Cardiac muscle cell (in vitro differentiated cells and primary cell): ENCODE data around the gene MYMK. TPM values are rescaled to one million over a fixed set of nuclear protein-coding genes. Genes with fewer than 3 reads are reported as not detected.

Source experiments
- DNase-seq, 2 donors: peaks; one replicate each; pipeline versions ENCODE4 v3.0.0 to v3.0.0-alpha.2; 2010 to 2017; ENCODE audit warnings: low read depth in 1 of 2, low spot score in 1 of 2
- H3K27ac ChIP-seq: fragments of 200-600 bp; sonication (generic); 2 replicates; pipeline ENCODE4 v1.5.1; 2016
- H3K27me3 ChIP-seq: fragments of 200-600 bp; sonication (generic); 2 replicates; pipeline ENCODE4 v1.6.0; 2016; ENCODE audit warnings: control low read depth
- H3K36me3 ChIP-seq: fragments of 200-600 bp; sonication (generic); 2 replicates; pipeline ENCODE4 v1.5.1; 2016; ENCODE audit warnings: control low read depth
- H3K4me1 ChIP-seq: fragments of 200-600 bp; sonication (generic); 2 replicates; pipeline ENCODE4 v1.8.1; 2017; ENCODE audit warnings: low read depth, mild to moderate bottlenecking, mixed run types
- H3K4me3 ChIP-seq: fragments of 200-600 bp; sonication (generic); 2 replicates; pipeline ENCODE4 v1.5.1; 2016; ENCODE audit warnings: mild to moderate bottlenecking
- H3K9me3 ChIP-seq: fragments of 200-600 bp; sonication (generic); 2 replicates; pipeline ENCODE4 v1.5.1; 2017; ENCODE audit warnings: low read depth, mild to moderate bottlenecking, control low read depth
- polyA plus RNA-seq: library from polyadenylated mRNA; unstranded; fragments of >200 nt; fragmentation: Nextera tagmentation; extraction: Ambion mirVana; gene quantifications from 2 replicates; pipeline ENCODE4 v1.2.1, GENCODE V29; 2016
- total RNA-seq: library from RNA; depleted of rRNA; stranded (reverse); fragments of >200 nt; gene quantifications from 2 replicates; pipeline ENCODE4 v1.2.3, GENCODE V29; 2016
- TF ChIP-seq, protein P1 (sequence below): IDR thresholded peaks from 2 replicates; pipeline ENCODE4 v1.5.1; 2012; ENCODE audit warnings: low read depth, mild to moderate bottlenecking, low read length

The MYMK gene
- total and polyA plus RNA-seq, 2 experiments from 2014 or later = not detected

DNA sequence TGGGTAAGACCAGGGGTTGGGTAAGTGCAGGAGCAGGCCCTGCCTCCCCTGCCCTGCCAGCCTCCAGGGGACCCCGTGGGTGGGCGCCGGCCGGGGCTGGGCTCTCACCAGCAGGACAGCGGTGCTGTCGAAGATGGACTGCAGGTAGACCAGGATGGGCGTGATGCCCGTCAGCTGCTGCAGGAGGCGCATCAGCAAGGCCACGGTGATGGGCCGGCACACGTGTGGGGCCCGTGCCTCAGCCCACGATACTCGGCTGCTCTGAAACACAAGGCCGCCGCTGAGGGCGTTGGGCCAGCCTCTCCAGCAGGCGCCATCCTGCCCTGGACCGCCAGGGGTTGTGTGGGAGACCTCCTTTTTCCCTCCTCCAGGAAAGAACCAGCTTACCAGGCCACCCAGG is 49.9 kb downstream of the MYMK start:
- no peak overlapping the region for H3K4me3 ChIP-seq
- TF ChIP-seq, protein P1, sequence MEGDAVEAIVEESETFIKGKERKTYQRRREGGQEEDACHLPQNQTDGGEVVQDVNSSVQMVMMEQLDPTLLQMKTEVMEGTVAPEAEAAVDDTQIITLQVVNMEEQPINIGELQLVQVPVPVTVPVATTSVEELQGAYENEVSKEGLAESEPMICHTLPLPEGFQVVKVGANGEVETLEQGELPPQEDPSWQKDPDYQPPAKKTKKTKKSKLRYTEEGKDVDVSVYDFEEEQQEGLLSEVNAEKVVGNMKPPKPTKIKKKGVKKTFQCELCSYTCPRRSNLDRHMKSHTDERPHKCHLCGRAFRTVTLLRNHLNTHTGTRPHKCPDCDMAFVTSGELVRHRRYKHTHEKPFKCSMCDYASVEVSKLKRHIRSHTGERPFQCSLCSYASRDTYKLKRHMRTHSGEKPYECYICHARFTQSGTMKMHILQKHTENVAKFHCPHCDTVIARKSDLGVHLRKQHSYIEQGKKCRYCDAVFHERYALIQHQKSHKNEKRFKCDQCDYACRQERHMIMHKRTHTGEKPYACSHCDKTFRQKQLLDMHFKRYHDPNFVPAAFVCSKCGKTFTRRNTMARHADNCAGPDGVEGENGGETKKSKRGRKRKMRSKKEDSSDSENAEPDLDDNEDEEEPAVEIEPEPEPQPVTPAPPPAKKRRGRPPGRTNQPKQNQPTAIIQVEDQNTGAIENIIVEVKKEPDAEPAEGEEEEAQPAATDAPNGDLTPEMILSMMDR = no peak
- peaks cover 4% of the 10 kb centered on the region for H3K4me1 ChIP-seq
- H3K27me3 ChIP-seq = peaks cover 5% of the 10 kb centered on the region
- no peak overlapping the region for H3K27ac ChIP-seq
- no peaks in the 10 kb centered on the region for H3K9me3 ChIP-seq
- no peaks in the 10 kb centered on the region for H3K36me3 ChIP-seq
- DNase-seq = no peak

DNA sequence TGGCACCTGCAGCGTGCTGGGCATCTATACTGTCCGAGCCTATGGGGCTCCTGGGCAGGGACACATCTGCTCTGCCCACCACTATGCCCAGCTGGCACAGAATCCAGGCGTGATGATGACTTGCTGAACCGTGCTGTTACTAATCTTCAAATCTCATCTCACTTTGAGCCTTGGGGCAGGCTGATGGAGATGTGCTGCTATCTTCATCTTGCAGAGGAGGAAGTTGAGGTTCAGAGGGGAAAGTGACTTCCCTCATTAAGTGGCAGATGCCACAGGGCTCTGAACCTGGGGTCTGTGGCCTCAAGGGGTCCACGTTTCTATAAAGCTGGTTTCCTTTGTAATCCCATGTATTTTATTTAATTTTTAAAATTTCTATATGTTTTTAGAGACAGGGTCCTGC is 50.5 kb downstream of the MYMK start:
- no peak for DNase-seq
- no peak overlapping the region for H3K4me3 ChIP-seq
- no peaks in the 10 kb centered on the region for H3K36me3 ChIP-seq
- no peak overlapping the region for H3K27ac ChIP-seq
- TF ChIP-seq, protein P1 = no peak
- H3K4me1 ChIP-seq = peaks cover 4% of the 10 kb centered on the region
- no peaks in the 10 kb centered on the region for H3K27me3 ChIP-seq
- no peaks in the 10 kb centered on the region for H3K9me3 ChIP-seq

DNA sequence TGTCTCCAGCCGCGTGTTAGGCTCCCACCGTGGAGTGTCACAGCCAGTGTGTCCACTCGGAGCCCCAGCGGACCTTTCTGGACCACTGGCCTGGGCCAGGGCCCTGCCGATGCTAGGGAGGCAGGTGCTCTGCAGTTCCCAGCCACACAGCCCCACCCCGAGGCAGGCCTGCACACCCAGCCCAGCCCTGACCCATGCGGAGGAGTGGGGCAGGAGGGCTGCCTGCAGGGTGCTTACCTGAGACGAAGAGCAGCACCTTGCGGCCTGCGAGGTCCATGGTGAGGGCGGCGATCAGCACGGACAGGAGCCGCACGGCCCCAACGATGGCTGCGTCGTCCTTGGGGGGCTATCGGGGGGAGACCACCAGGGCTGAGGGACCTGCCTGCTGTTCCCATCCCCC is 51.0 kb downstream of the MYMK start:
- TF ChIP-seq, protein P1 = no peak
- DNase-seq = no peak
- Histone ChIP-seq H3K27ac (no peak overlapping the region), H3K27me3 (no peaks in the 10 kb centered on the region), H3K4me1 (peaks cover 4% of the 10 kb centered on the region), H3K4me3 (no peak overlapping the region), H3K9me3 (no peaks in the 10 kb centered on the region), H3K36me3 (peaks cover 2% of the 10 kb centered on the region)

DNA sequence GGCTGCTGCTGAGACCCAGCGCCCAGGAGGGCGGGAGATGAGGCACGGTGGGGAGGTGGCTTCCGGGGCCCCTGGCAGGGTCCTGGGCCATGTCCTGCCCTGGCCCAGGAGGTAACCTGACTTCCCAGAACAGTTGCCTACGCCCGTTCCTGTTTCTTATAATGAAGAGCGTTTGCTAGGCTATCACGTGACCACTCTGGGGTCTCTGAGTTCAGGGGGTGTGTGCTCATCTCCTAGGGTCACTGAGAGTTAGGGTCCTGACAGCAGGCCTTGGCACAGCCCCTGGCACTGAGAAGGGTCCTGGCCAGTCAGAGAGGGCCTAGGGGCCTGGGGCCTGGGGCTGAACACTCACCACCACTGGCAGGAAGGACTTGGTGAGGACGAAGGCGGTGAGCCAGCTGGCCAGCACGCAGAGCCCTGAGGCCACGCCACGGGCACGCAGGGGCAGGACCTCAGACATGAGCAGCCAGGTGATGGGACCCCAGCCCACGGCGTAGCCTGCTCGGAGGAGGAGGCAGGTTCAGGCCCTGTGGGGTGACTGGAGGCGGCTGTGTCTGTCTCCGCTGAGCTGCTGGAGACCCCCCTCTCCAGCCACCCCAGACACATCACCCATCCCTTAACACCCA is 51.9 kb downstream of the MYMK start:
- Histone ChIP-seq H3K4me3 (no peak overlapping the region), H3K36me3 (peaks cover 3% of the 10 kb centered on the region), H3K27ac (no peak overlapping the region), H3K9me3 (no peaks in the 10 kb centered on the region), H3K27me3 (no peaks in the 10 kb centered on the region), H3K4me1 (no peaks in the 10 kb centered on the region)
- no peak for DNase-seq
- TF ChIP-seq, protein P1 = no peak

DNA sequence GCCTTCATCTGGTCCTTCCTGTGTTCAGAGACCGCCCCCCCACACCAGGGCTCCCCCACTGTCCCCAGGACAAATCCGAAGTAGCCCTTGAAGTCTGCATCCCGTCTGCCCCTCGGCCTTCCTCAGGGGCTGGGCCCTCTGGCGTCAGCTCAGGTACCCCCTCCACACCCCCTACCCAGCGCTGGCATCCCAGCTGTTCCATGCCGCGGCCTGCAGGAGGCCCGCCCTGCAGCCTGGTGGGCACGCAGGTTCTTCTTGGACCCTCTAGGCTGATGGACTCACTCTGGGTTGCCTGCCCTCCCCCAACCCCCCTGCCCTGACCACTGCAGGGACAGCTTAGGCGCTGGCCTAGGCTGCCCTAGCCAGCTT is 52.5 kb downstream of the MYMK start:
- TF ChIP-seq, protein P1 = no peak
- Histone ChIP-seq H3K36me3 (peaks cover 3% of the 10 kb centered on the region), H3K9me3 (no peaks in the 10 kb centered on the region), H3K4me1 (no peaks in the 10 kb centered on the region), H3K27ac (no peak overlapping the region), H3K4me3 (no peak overlapping the region), H3K27me3 (no peaks in the 10 kb centered on the region)
- no peak for DNase-seq
